HepG2 (cell line): Measurements from ENCODE around the gene CELF5. TPM values are rescaled to one million over a fixed set of nuclear protein-coding genes. Genes with fewer than 3 reads are reported as not detected.

Source experiments
- ATAC-seq: fragments of 200-7000 bp; cut with Tn5 transposase; 3 replicates; pipeline ENCODE4 v1.9.1; 2020; ENCODE audit warnings: mild to moderate bottlenecking, moderate library complexity
- BruUV-seq: library from RNA; stranded (reverse); fragments of 400-500 nt; replicated peaks from 2 replicates; lab custom pipeline; 2021; lab: Mats Ljungman, UMichigan
- CTCF ChIA-PET: fragments of 300-600 bp; formaldehyde crosslinking; extraction: SDS; loops from one replicate; lab custom pipeline; 2021; ENCODE audit warnings: low total read pairs, inconsistent platforms, low intra/inter-chr PET ratio; lab: Yijun Ruan, JAX
- POLR2A ChIA-PET: fragments of 350-600 bp; sonication (Branson Sonifier 250); formaldehyde crosslinking; loops from one replicate; lab custom pipeline; 2020; ENCODE audit warnings: antibody characterized with exemption, inconsistent platforms; lab: Yijun Ruan, JAX
- DNase-seq: peaks from one replicate; pipeline ENCODE4 v3.0.0-alpha.2; 2015; ENCODE audit warnings: low spot score
- FAIRE-seq: peaks from 3 replicates; lab custom pipeline; 2011; peaks lifted over from hg19 to GRCh38; lab: Jason Lieb, UNC
- H2AFZ ChIP-seq: one replicate; pipeline ENCODE4 v1.6.1; 2011; ENCODE audit warnings: low read length, inconsistent platforms
- H3K27ac ChIP-seq: fragments of 300-600 bp; 3 replicates; pipeline ENCODE4 v1.8.0; 2011; ENCODE audit warnings: mixed run types, mild to moderate bottlenecking, mixed read lengths, low read length, inconsistent platforms; ENCODE audit not compliant: insufficient read depth; ENCODE audit errors: extremely low read length
- H3K27me3 ChIP-seq, 2 experiments: fragments of 200-600 bp in 1 of 2; 2 replicates in 1 of 2; 3 replicates in 1 of 2; pipeline versions ENCODE4 v1.6.0 to v1.8.0; 2011; ENCODE audit warnings: low read length in 2 of 2, mild to moderate bottlenecking in 2 of 2, moderate library complexity in 2 of 2, inconsistent platforms in 1 of 2; ENCODE audit not compliant: insufficient read depth in 2 of 2, control insufficient read depth in 1 of 2
- H3K36me3 ChIP-seq, 2 experiments: fragments of 200-600 bp in 1 of 2; replicated peaks in 1 of 2; 2 replicates in 1 of 2; 3 replicates in 1 of 2; pipeline versions ENCODE4 v1.5.1 to v1.8.0; 2011; ENCODE audit warnings: low read length in 2 of 2, inconsistent platforms in 1 of 2; ENCODE audit not compliant: insufficient read depth in 2 of 2, control insufficient read depth in 1 of 2
- H3K4me1 ChIP-seq: 2 replicates; pipeline ENCODE4 v1.5.1; 2012; ENCODE audit warnings: low read length, inconsistent platforms; ENCODE audit not compliant: insufficient read depth
- H3K4me2 ChIP-seq: 2 replicates; pipeline ENCODE4 v1.6.0; 2011; ENCODE audit warnings: low read depth, low read length, inconsistent platforms
- H3K4me3 ChIP-seq, 3 experiments: fragments of 200-600 bp in 1 of 3; sonication (generic), shearing (Covaris generic) in 1 of 3; replicated peaks in 1 of 3; 2 replicates each; pipeline ENCODE4 v1.5.1; 2011 to 2016; ENCODE audit warnings: low read length in 3 of 3, inconsistent platforms in 2 of 3, low read depth in 2 of 3, mild to moderate bottlenecking in 2 of 3, control low read depth in 1 of 3, mixed read lengths in 1 of 3; ENCODE audit not compliant: insufficient read depth in 1 of 3
- H3K79me2 ChIP-seq: one replicate; pipeline ENCODE4 v1.6.1; 2011; ENCODE audit warnings: low read length, inconsistent platforms; ENCODE audit not compliant: insufficient read depth
- H3K9ac ChIP-seq: 2 replicates; pipeline ENCODE4 v1.6.0; 2011; ENCODE audit warnings: mild to moderate bottlenecking, low read depth, low read length, inconsistent platforms; ENCODE audit not compliant: insufficient read depth
- H3K9me3 ChIP-seq: 2 replicates; pipeline ENCODE4 v1.5.1; 2012; ENCODE audit warnings: mild to moderate bottlenecking, low read length
- H4K20me1 ChIP-seq: 2 replicates; pipeline ENCODE4 v1.6.0; 2011; ENCODE audit warnings: inconsistent platforms, mild to moderate bottlenecking, low read length, moderate library complexity; ENCODE audit not compliant: insufficient read depth
- BRCA1 ChIP-seq: sonication (generic); formaldehyde crosslinking; IDR thresholded peaks from 2 replicates; pipeline ENCODE4 v1.4.0; 2020; ENCODE audit warnings: missing genetic modification reagents
- CENPT ChIP-seq: sonication (generic); formaldehyde crosslinking; IDR thresholded peaks from 2 replicates; pipeline ENCODE4 v1.8.0; 2022; ENCODE audit warnings: low read depth, mild to moderate bottlenecking, moderate library complexity, missing genetic modification reagents
- HOXA3 ChIP-seq: sonication (generic); formaldehyde crosslinking; IDR thresholded peaks from 2 replicates; pipeline ENCODE4 v1.5.0; 2020; ENCODE audit warnings: missing genetic modification reagents
- MEF2D ChIP-seq: sonication (generic); formaldehyde crosslinking; IDR thresholded peaks from 2 replicates; pipeline ENCODE4 v1.5.1; 2020; ENCODE audit warnings: mild to moderate bottlenecking, missing genetic modification reagents
- NR2C2 ChIP-seq: sonication (generic); formaldehyde crosslinking; IDR thresholded peaks from 2 replicates; pipeline ENCODE4 v1.4.0; 2020; ENCODE audit warnings: missing genetic modification reagents, mild to moderate bottlenecking, moderate library complexity, borderline replicate concordance
- ZHX2 ChIP-seq, 2 experiments: sonication (generic) in 1 of 2; formaldehyde crosslinking in 1 of 2; IDR thresholded peaks; 2 replicates each; pipeline versions ENCODE4 v1.6.1 to v1.9.0; 2014 to 2022; ENCODE audit warnings: antibody characterized with exemption in 1 of 2, borderline replicate concordance in 1 of 2, inconsistent platforms in 1 of 2, low read depth in 1 of 2, missing genetic modification reagents in 1 of 2
- ZNF317 ChIP-seq: sonication (generic); formaldehyde crosslinking; IDR thresholded peaks from 2 replicates; pipeline ENCODE4 v1.5.0; 2020; ENCODE audit warnings: mild to moderate bottlenecking, missing genetic modification reagents
- ZNF512B ChIP-seq: sonication (generic); formaldehyde crosslinking; IDR thresholded peaks from 2 replicates; pipeline ENCODE4 v1.5.1; 2020; ENCODE audit warnings: missing genetic modification reagents, mild to moderate bottlenecking, borderline replicate concordance
- ZNF660 ChIP-seq: sonication (generic); formaldehyde crosslinking; IDR thresholded peaks from 2 replicates; pipeline ENCODE4 v1.5.1; 2020; ENCODE audit warnings: mild to moderate bottlenecking, low read depth, missing genetic modification reagents, borderline replicate concordance
- WGBS: methylation state at CpG from one replicate; pipeline ENCODE4 v1.1.6; 2017; ENCODE audit warnings: low lambda C conversion rate; 5-methylcytosine and 5-hydroxymethylcytosine counted together
- in situ Hi-C: cut with HindIII; loops from 2 replicates; pipeline ENCODE4 v1.10.0; 2017; ENCODE audit warnings: low pct_unique_long_range_greater_than_20kb; ENCODE audit not compliant: extremely low pct_ligation_motif_present
- intact Hi-C: fragments of 100-400 bp; cut with micrococcal nuclease; formaldehyde crosslinking; loops from one replicate; pipeline ENCODE4 v1.10.0; 2022; ENCODE audit not compliant: unreplicated experiment
- polyA plus RNA-seq, 8 experiments: library from polyadenylated mRNA; depleted of rRNA in 3 of 8; stranded (reverse) in 7 of 8; unstranded in 1 of 8; fragments of >200 nt; fragmentation: Illumina TruSeq in 4 of 8; extraction: Trizol in 4 of 8; gene quantifications; 2 replicates each; pipeline versions ENCODE4 v1.2.1 to v1.2.3, GENCODE V29; 2011 to 2016; ENCODE audit warnings: low read depth in 4 of 8, missing spikeins in 1 of 8, mixed read lengths in 1 of 8; ENCODE audit not compliant: insufficient read depth in 1 of 8
- total RNA-seq, 5 experiments: library from RNA; depleted of rRNA; stranded (reverse); fragments of >200 nt; fragmentation: Illumina TruSeq; extraction: Trizol; gene quantifications; 2 replicates each; pipeline ENCODE4 v1.2.3, GENCODE V29; 2016; ENCODE audit warnings: low read depth in 1 of 5

CELF5 gene
- total and polyA plus RNA-seq, 2 of the 13 experiments (the other 11 are each of a cell fraction or from before 2014, with no cell fraction given): 0.31 to 0.84 TPM

- Histone ChIP-seq H3K27me3 (peaks cover 0 to 11% of the 10 kb centered on the region in 2 experiments; a peak in 3 of 5 replicates), H3K9ac (no peak overlapping the region), H3K79me2 (no peaks in the 10 kb centered on the region), H3K27ac (no peak overlapping the region), H3K36me3 (no peaks in the 10 kb centered on the region), H3K4me2 (no peak overlapping the region), H3K9me3 (no peaks in the 10 kb centered on the region), H3K4me1 (no peaks in the 10 kb centered on the region), H4K20me1 (no peaks in the 10 kb centered on the region), H2AFZ (no peak overlapping the region), H3K4me3 (no peak overlapping the region)
- FAIRE-seq (no peak), ATAC-seq (no peak), DNase-seq (no peak)
- 0% methylated on average over 1 of the region's 1 CpG for WGBS
- no TSS peak for BruUV-seq
- intact Hi-C loops (loop anchor here (5.0 kb wide), 1 partner anchor 147 kb away; no protein-coding TSS in a partner anchor), in situ Hi-C loops (no loop called here)
- no peak for TF ChIP-seq NR2C2 (CRISPR knock-in tag)
- TF ChIP-seq ZHX2 (IDR thresholded peaks at IDR 0.05; ENCODE audit: low read depth): no peak
- TF ChIP-seq ZHX2 (CRISPR knock-in tag; IDR thresholded peaks at IDR 0.05; ENCODE audit: borderline replicate concordance): no peak
- TF ChIP-seq BRCA1 (CRISPR knock-in tag): no peak
- TF ChIP-seq ZNF317 (CRISPR knock-in tag): no peak
- TF ChIP-seq ZNF512B (CRISPR knock-in tag): no peak
- no peak for TF ChIP-seq MEF2D (CRISPR knock-in tag)
- TF ChIP-seq ZNF660 (CRISPR knock-in tag): no peak
- no peak for TF ChIP-seq CENPT (CRISPR knock-in tag)
- TF ChIP-seq HOXA3: no peak
- ChIA-PET CTCF (interaction anchor here (1.7 to 5.7 kb wide), 3 partner anchors 104 to 146 kb away, joined by 11 to 48 read pairs (median 42); no protein-coding TSS in a partner anchor), POLR2A (no interaction called here)
These were observed 101.0 kb downstream of the CELF5 start for GRCh38 chr19:3325451-3325850.
